H1 (cell line): ENCODE results near the gene CCDC106. TPM values are rescaled to one million over a fixed set of nuclear protein-coding genes. Genes with fewer than 3 reads are reported as not detected.

Experiments used
- ASH2L ChIP-seq: fragments of 200-600, 300-600 bp; sonication (generic); IDR thresholded peaks from one replicate; pipeline ENCODE4 v1.7.1; 2017; ENCODE audit warnings: low read length
- ATF3 ChIP-seq: IDR thresholded peaks from 2 replicates; pipeline ENCODE4 v1.6.1; 2011; ENCODE audit warnings: low read depth, mild to moderate bottlenecking, low read length; ENCODE audit not compliant: insufficient read depth
- CBX8 ChIP-seq: fragments of 300-800, 300-1000 bp; sonication (generic); IDR thresholded peaks from 2 replicates; pipeline ENCODE4 v1.7.1; 2016; ENCODE audit warnings: low read depth, low read length, borderline replicate concordance
- HDAC2 ChIP-seq, 2 experiments: fragments of 300-600 bp in 1 of 2; sonication (generic) in 1 of 2; IDR thresholded peaks; 2 replicates each; pipeline ENCODE4 v1.6.1; 2011 to 2012; ENCODE audit warnings: low read depth in 2 of 2, low read length in 2 of 2, mild to moderate bottlenecking in 2 of 2, moderate library complexity in 2 of 2, borderline replicate concordance in 1 of 2, inconsistent platforms in 1 of 2
- KDM1A ChIP-seq: fragments of 200-600, 300-600 bp; sonication (generic); IDR thresholded peaks from 2 replicates; pipeline ENCODE4 v1.7.1; 2016; ENCODE audit warnings: mild to moderate bottlenecking, low read length, borderline replicate concordance
- RAD21 ChIP-seq, 2 experiments: IDR thresholded peaks in 1 of 2; conservative IDR thresholded peaks in 1 of 2; 2 replicates each; pipeline ENCODE4 v1.6.1; 2011; ENCODE audit warnings: low read depth in 2 of 2, low read length in 2 of 2, improper control_type of control experiment in 1 of 2, inconsistent platforms in 1 of 2, mild to moderate bottlenecking in 1 of 2, moderate library complexity in 1 of 2
- SIN3A ChIP-seq, 2 experiments: IDR thresholded peaks in 1 of 2; conservative IDR thresholded peaks in 1 of 2; 2 replicates each; pipeline ENCODE4 v1.6.1; 2011 to 2012; ENCODE audit warnings: low read length in 2 of 2, improper control_type of control experiment in 1 of 2, low read depth in 1 of 2, mild to moderate bottlenecking in 1 of 2
- SP2 ChIP-seq: IDR thresholded peaks from 2 replicates; pipeline ENCODE4 v1.6.1; 2012; ENCODE audit warnings: mild to moderate bottlenecking, low read length, inconsistent platforms
- polyA plus RNA-seq, 7 experiments: library from polyadenylated mRNA; depleted of rRNA in 3 of 7; stranded (reverse) in 5 of 7; unstranded in 2 of 7; fragments of >200 nt in 5 of 7; fragments of 200-250 nt in 2 of 7; gene quantifications; 1 replicate in 5 of 7; 2 replicates in 1 of 7; 4 replicates in 1 of 7; pipeline versions ENCODE4 v1.2.1 to v1.2.3, GENCODE V29; 2011 to 2013; ENCODE audit warnings: missing spikeins in 2 of 7, mixed read lengths in 2 of 7
- total RNA-seq: library from RNA; stranded (reverse); fragmentation: NEBNext Ultra II Directional; extraction: Animal tissue kit (Norgen Biotek cat#: 25700); gene quantifications from 2 replicates; pipeline ENCODE4 v1.2.1, GENCODE V29; 2021

CCDC106 gene
- total and polyA plus RNA-seq, 2 of the 8 experiments (the other 6 are each of a cell fraction or from before 2014, with no cell fraction given): 12.0 to 20.1 TPM

GRCh38 chr19:55691561-55692481 is 43.8 kb downstream of the CCDC106 start (continued):
- TF ChIP-seq RAD21 (IDR thresholded peaks at IDR 0.05 in 1 of 2, conservative IDR thresholded peaks at IDR 0.05 in 1 of 2; ENCODE audit: low read depth in 2 of 2, low read length in 2 of 2) (no peak), SIN3A (conservative IDR thresholded peaks at IDR 0.05 in 1 of 2, IDR thresholded peaks at IDR 0.05 in 1 of 2; ENCODE audit: low read depth in 1 of 2, low read length in 2 of 2) (no peak), SP2 (no peak), CBX8 (no peak), ASH2L (no peak), ATF3 (no peak), KDM1A (no peak), HDAC2 (IDR thresholded peaks at IDR 0.05; ENCODE audit: borderline replicate concordance in 1 of 2, low read depth in 2 of 2, low read length in 2 of 2) (no peak)
